Measurements from ENCODE around the gene FAM90A26.
"Not testable (repeated sequence)": the region's sequence is repeated elsewhere in the genome, so short reads cannot be mapped to it uniquely, and the experiment has no call there.

The FAM90A26 gene

GRCh38 chr4:9160046-9160445, 10.2 kb upstream of the FAM90A26 start:
- not testable (repeated sequence) for H3K4me3 ChIP-seq (ENCODE audit: extremely low read depth, insufficient read depth, low read length, poor library complexity, severe bottlenecking); H3K4me1 ChIP-seq (ENCODE audit: control insufficient read depth, insufficient read depth, low read length, poor library complexity, severe bottlenecking); H3K9me3 ChIP-seq (ENCODE audit: control insufficient read depth, low read length); H3K36me3 ChIP-seq (ENCODE audit: control insufficient read depth, insufficient read depth, low read length); H3K27ac ChIP-seq (ENCODE audit: low read depth, low read length, severe bottlenecking)
- WGBS, 2 experiments (ENCODE audit: insufficient coverage in 2 of 2), result no CpG with 5 or more reads among the region's 6 CpGs

DNA sequence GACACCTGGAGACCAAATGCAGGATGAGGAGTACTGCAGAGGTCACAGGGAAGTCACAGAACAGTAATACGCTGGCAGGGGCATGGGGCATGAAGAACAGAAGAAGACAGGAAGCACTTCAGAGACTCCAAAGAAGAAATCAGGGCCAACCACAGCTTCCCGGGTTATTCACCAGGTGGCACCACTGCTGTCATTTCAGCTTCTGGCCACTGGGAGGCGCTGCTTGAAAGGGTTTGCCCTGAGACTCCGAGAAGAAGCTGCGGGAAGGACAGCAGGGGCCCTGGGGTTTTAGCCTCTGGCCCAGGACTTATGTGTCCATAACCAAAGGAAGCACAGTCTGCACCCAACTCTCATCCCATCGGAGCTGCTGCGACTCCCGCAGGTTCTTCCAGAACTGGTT, 4.2 kb upstream of the FAM90A26 start:
- not testable (repeated sequence) for H3K36me3 ChIP-seq (ENCODE audit: control insufficient read depth, insufficient read depth, low read length); H3K4me1 ChIP-seq (ENCODE audit: control insufficient read depth, insufficient read depth, low read length, poor library complexity, severe bottlenecking); H3K4me3 ChIP-seq (ENCODE audit: extremely low read depth, insufficient read depth, low read length, poor library complexity, severe bottlenecking); H3K9me3 ChIP-seq (ENCODE audit: control insufficient read depth, low read length); H3K27ac ChIP-seq (ENCODE audit: low read depth, low read length, severe bottlenecking)
- WGBS, 2 experiments (ENCODE audit: insufficient coverage in 2 of 2), result no CpG with 5 or more reads among the region's 8 CpGs

DNA sequence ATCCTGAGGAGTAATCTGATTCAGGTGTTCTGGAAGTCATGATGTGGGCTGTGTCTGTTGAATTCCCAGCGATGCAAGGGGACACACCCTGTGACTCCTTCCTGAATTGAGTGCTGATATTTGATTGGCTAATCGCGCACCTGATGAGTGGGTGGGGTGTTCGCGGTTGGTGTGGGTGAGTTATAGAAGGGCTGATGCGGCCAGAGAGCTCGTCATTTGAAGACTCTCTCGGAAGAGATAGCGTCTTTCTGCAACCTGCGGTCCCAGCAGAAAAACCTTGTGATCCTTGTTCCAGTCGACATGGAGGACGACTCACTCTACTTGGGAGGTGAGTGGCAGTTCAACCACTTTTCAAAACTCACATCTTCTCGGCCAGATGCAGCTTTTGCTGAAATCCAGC, 40.1 kb downstream of the FAM90A26 start, which contains the start of gene USP17L10:
Gene USP17L10, plus strand, starts transcription at position 301 of the 400 bp plus-strand sequence. Its CDS starts 0 bp downstream, at position 301.
- H3K4me1 ChIP-seq (ENCODE audit: control insufficient read depth, insufficient read depth, low read length, poor library complexity, severe bottlenecking); H3K36me3 ChIP-seq (ENCODE audit: control insufficient read depth, insufficient read depth, low read length); H3K4me3 ChIP-seq (ENCODE audit: extremely low read depth, insufficient read depth, low read length, poor library complexity, severe bottlenecking); H3K27ac ChIP-seq (ENCODE audit: low read depth, low read length, severe bottlenecking); H3K9me3 ChIP-seq (ENCODE audit: control insufficient read depth, low read length): not testable (repeated sequence)
- no CpG with 5 or more reads among the region's 13 CpGs for WGBS, 2 experiments (ENCODE audit: insufficient coverage in 2 of 2)

GRCh38 chr4:9214701-9215100, 44.5 kb downstream of the FAM90A26 start:
- WGBS, 2 experiments (ENCODE audit: insufficient coverage in 2 of 2), result 84% methylated on average over 4 of the region's 14 CpGs; no CpG with 5 or more reads in 1 of the 2 experiments
- not testable (repeated sequence) for H3K27ac ChIP-seq (ENCODE audit: low read depth, low read length, severe bottlenecking); H3K9me3 ChIP-seq (ENCODE audit: control insufficient read depth, low read length); H3K4me1 ChIP-seq (ENCODE audit: control insufficient read depth, insufficient read depth, low read length, poor library complexity, severe bottlenecking); H3K36me3 ChIP-seq (ENCODE audit: control insufficient read depth, insufficient read depth, low read length); H3K4me3 ChIP-seq (ENCODE audit: extremely low read depth, insufficient read depth, low read length, poor library complexity, severe bottlenecking)

DNA sequence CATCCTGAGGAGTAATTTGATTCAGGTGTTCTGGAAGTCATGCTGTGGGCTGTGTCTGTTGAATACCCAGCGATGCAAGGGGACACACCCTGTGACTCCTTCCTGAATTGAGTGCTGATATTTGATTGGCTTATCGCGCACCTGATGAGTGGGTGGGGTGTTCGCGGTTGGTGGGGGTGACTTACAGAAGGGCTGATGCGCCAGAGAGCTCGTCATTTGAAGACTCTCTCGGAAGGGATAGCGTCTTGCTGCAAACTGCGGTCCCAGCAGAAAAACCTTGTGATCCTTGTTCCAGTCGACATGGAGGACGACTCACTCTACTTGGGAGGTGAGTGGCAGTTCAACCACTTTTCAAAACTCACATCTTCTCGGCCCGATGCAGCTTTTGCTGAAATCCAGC, 44.9 kb downstream of the FAM90A26 start, which contains the start of gene USP17L11:
Gene USP17L11, plus strand, starts transcription at position 301 of the 400 bp plus-strand sequence. Its CDS starts 0 bp downstream, at position 301.
- WGBS, 2 experiments (ENCODE audit: insufficient coverage in 2 of 2), result no CpG with 5 or more reads among the region's 14 CpGs
- not testable (repeated sequence) for H3K4me3 ChIP-seq (ENCODE audit: extremely low read depth, insufficient read depth, low read length, poor library complexity, severe bottlenecking); H3K27ac ChIP-seq (ENCODE audit: low read depth, low read length, severe bottlenecking); H3K4me1 ChIP-seq (ENCODE audit: control insufficient read depth, insufficient read depth, low read length, poor library complexity, severe bottlenecking); H3K36me3 ChIP-seq (ENCODE audit: control insufficient read depth, insufficient read depth, low read length); H3K9me3 ChIP-seq (ENCODE audit: control insufficient read depth, low read length)

DNA sequence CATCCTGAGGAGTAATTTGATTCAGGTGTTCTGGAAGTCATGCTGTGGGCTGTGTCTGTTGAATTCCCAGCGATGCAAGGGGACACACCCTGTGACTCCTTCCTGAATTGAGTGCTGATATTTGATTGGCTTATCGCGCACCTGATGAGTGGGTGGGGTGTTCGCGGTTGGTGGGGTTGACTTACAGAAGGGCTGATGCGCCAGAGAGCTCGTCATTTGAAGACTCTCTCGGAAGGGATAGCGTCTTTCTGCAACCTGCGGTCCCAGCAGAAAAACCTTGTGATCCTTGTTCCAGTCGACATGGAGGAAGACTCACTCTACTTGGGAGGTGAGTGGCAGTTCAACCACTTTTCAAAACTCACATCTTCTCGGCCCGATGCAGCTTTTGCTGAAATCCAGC, 49.6 kb downstream of the FAM90A26 start, which contains the start of gene USP17L12:
Gene USP17L12, plus strand, starts transcription at position 301 of the 400 bp plus-strand sequence. Its CDS starts 0 bp downstream, at position 301.
- no CpG with 5 or more reads among the region's 13 CpGs for WGBS, 2 experiments (ENCODE audit: insufficient coverage in 2 of 2)
- not testable (repeated sequence) for H3K27ac ChIP-seq (ENCODE audit: low read depth, low read length, severe bottlenecking); H3K4me3 ChIP-seq (ENCODE audit: extremely low read depth, insufficient read depth, low read length, poor library complexity, severe bottlenecking); H3K4me1 ChIP-seq (ENCODE audit: control insufficient read depth, insufficient read depth, low read length, poor library complexity, severe bottlenecking); H3K9me3 ChIP-seq (ENCODE audit: control insufficient read depth, low read length); H3K36me3 ChIP-seq (ENCODE audit: control insufficient read depth, insufficient read depth, low read length)

DNA sequence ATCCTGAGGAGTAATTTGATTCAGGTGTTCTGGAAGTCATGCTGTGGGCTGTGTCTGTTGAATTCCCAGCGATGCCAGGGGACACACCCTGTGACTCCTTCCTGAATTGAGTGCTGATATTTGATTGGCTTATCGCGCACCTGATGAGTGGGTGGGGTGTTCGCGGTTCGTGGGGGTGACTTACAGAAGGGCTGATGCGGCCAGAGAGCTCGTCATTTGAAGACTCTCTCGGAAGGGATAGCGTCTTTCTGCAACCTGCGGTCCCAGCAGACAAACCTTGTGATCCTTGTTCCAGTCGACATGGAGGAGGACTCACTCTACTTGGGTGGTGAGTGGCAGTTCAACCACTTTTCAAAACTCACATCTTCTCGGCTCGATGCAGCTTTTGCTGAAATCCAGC, 54.4 kb downstream of the FAM90A26 start, which contains the start of gene USP17L13:
Gene USP17L13, plus strand, starts transcription at position 301 of the 400 bp plus-strand sequence. Its CDS starts 0 bp downstream, at position 301.
- not testable (repeated sequence) for H3K27ac ChIP-seq (ENCODE audit: low read depth, low read length, severe bottlenecking)
- no CpG with 5 or more reads among the region's 14 CpGs for WGBS, 2 experiments (ENCODE audit: insufficient coverage in 2 of 2)

More for the DNA sequence above, 54.4 kb downstream of the FAM90A26 start, which contains the start of gene USP17L13:
- not testable (repeated sequence) for H3K4me3 ChIP-seq (ENCODE audit: extremely low read depth, insufficient read depth, low read length, poor library complexity, severe bottlenecking); H3K4me1 ChIP-seq (ENCODE audit: control insufficient read depth, insufficient read depth, low read length, poor library complexity, severe bottlenecking); H3K9me3 ChIP-seq (ENCODE audit: control insufficient read depth, low read length); H3K36me3 ChIP-seq (ENCODE audit: control insufficient read depth, insufficient read depth, low read length)
